IPS-NIHi11 (cell line): ENCODE data around the gene TCF7L2.

Experiments used
- DNase-seq: peaks from one replicate; pipeline ENCODE4 v3.0.0; 2012; ENCODE audit warnings: mixed read lengths, low spot score

Gene TCF7L2

GRCh38 chr10:113179966-113180365 lies 229.9 kb downstream of the TCF7L2 start:
- DNase-seq: no peak

- no peak for DNase-seq
Measured at GRCh38 chr10:113180401-113181154, 230.5 kb downstream of the TCF7L2 start.

DNA sequence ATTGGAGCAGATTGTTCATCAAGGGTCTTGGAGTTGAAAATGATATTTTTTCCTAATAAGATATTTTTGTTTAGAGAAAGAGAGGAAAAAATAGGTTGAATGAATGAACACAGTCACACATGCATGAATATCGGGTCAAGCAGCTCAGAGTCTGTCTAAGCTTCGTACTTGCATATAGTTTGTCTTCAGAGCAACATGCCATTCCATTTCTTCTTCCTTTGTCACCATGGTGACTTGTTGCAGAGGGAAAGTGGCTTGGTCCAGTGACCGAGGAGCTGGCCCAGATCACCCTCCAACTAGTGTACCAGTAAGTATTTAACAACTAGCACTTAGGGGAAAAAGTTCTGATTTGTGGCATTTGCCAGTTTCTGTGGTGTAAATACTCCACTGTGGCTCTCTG lies 232.1 kb downstream of the TCF7L2 start:
- no peak for DNase-seq

DNA sequence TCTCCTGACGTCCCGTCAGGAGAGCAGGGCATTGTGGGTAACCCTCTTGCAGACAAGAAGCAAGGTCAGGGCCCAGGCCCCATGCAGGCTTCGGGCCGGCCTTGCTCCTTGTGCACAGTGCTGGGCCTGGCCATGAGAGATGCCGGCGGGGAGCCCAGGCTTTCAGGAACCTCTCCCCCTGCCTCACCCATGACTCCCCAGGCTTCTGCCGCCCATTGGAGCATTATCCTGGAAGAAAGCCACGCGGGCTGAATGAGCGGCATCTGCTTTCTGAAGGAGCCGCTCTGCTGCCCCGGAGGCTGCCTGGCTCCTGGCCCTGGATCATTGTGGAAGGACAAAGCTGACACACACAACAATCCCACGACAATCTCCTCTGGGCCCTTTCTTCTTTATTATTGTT lies 233.5 kb downstream of the TCF7L2 start:
- no peak for DNase-seq

DNA sequence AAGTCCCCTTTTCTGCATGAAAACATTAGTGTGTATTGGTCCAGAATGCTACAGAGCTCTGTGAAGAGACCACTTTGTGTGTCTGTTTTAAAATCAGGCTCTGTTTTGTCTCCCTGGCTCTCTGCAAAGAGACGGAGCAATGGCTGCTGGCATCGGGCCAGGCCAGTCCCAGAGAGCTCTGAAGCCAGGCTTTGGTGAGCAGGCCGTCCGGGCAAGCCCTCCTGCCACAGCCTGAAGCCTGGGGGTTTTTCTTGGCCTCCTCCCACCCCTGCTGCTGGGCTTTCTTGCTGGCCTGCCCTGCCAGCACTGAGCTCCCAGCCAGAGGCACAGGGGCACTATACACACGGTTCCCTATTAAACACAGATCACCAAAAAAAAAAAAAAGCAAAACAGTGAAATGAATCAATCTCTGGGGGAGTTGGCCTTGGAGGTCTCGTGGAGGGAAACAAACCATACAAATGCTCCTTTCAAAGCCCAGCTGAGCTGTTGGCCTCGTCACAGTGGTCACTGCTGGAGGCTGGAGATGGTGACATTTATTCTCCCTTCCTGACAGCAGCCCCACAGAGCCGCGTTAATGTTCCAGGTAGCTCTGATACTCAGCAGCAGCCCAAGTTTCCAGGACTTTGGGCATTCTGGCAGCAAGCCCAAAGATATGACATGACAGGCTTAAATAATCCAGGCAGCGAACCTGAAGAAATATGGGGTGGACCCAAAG lies 237.2 kb downstream of the TCF7L2 start:
- no peak for DNase-seq

GRCh38 chr10:113199459-113199858 lies 249.4 kb downstream of the TCF7L2 start:
- no peak for DNase-seq

- no peak for DNase-seq
Measured at GRCh38 chr10:113202011-113202410, 252.0 kb downstream of the TCF7L2 start.

DNA sequence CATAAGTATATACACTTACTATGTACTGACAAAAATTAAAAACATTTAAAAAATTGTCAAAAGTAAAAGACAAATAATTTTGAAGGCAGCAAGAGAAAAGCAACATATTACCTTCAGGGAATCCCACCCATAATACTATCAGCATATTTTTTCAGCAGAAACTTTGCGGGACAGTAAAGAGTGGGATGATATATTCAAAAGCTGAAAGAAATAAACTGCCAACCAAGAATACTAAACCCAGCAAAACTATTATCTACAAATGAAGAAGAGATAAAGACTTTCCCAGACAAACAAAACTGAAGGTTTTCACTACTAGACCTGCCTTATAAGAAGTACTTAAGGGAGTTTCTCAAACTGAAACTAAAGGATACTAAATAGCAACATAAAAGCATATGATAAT lies 257.9 kb downstream of the TCF7L2 start:
- DNase-seq: no peak

DNA sequence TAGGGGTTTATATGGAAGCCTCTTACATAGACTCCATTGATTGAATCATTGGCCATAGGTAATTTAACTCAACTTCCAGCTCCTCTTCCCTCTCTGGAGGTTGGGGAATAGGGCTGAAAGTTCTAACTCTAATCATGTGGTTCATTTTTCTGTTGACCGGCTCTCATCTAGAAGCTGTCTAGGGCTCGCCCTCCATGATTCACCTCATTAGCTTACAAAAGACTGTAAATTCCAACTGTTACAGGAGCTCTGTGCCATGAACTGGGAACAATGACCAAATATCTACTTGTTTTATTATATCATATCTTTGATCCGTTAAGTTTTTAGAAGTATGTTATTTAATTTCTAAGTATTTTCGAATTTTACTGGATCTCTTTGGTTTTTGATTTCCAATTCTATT lies 263.0 kb downstream of the TCF7L2 start:
- no peak for DNase-seq

DNA sequence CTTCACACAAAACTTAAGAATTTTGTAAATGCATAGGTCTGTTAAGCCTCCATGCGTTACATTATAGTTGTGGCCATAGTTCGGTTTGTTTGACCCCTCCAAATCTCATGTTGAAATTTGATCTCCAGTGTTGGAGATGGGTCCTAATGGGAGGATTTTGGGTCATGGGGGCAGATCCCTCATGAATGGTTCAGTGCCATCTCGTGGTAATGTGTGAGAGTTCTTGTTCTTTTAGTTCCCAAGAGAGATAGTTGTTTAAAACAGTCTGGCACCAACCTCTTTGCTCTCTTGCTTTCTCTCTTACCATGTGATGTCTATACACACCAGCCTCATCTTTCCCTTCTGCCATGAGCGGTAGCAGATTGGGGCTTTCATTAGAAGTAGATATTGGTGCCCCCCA lies 264.3 kb downstream of the TCF7L2 start:
- DNase-seq: no peak

DNA sequence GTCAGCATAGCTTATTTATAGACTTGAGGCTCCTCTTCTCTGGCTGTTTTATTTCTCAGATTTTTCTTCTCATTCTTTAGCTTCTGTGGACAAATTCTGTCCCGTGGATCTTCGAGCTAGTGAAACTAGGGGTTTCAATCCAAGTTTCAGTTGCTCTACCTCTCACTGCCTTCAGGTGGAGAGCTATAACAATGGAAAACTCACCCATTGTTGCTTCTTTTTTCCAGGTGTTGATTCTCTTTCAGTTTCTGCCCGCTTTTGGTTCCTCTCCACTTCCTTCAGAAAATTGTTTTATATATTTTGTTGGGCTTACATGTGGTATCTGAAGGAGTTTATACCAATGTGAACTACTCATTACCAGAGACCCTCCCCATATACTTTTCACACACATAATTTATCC lies 266.1 kb downstream of the TCF7L2 start:
- DNase-seq: no peak
